Left lung (tissue), 10 donors: ENCODE results near the gene NCBP2. TPM values are rescaled to one million over a fixed set of nuclear protein-coding genes. Genes with fewer than 3 reads are reported as not detected.

Source experiments
- ATAC-seq: fragments of 200-7000 bp; cut with Tn5 transposase; one replicate; pipeline ENCODE4 v1.9.1; 2020; ENCODE audit warnings: moderate library complexity
- DNase-seq, 4 donors: peaks; one replicate each; pipeline ENCODE4 v3.0.0-alpha.2; 2013 to 2020
- H3K27ac ChIP-seq, 2 donors: fragments of 200-600 bp; sonication (generic) in 1 of 2; one replicate each; pipeline versions ENCODE4 v1.5.0 to v1.8.0; 2020 to 2021
- H3K27me3 ChIP-seq, 2 donors: fragments of 200-600 bp; sonication (generic) in 1 of 2; one replicate each; pipeline versions ENCODE4 v1.5.0 to v1.8.0; 2020 to 2021
- H3K36me3 ChIP-seq, 2 donors: fragments of 200-600 bp; sonication (generic) in 1 of 2; one replicate each; pipeline versions ENCODE4 v1.5.0 to v1.8.0; 2020 to 2021
- H3K4me1 ChIP-seq, 2 donors: fragments of 200-600 bp; one replicate each; pipeline ENCODE4 v1.8.0; 2021
- H3K4me3 ChIP-seq, 2 donors: fragments of 200-600 bp; sonication (generic) in 1 of 2; one replicate each; pipeline versions ENCODE4 v1.5.0 to v1.8.0; 2020 to 2021; ENCODE audit warnings: mild to moderate bottlenecking in 1 of 2
- H3K9me3 ChIP-seq, 2 donors: fragments of 200-600 bp; sonication (generic) in 1 of 2; one replicate each; pipeline versions ENCODE4 v1.5.0 to v1.8.0; 2020 to 2021
- CTCF ChIP-seq, 2 donors: fragments of 200-600 bp; sonication (generic) in 1 of 2; IDR thresholded peaks; one replicate each; pipeline versions ENCODE4 v1.5.0 to v1.8.0; 2021; ENCODE audit warnings: antibody characterized with exemption in 2 of 2
- intact Hi-C, 2 donors: fragments of 100-400 bp; cut with DNase I; formaldehyde crosslinking; loops; one replicate each; pipeline versions ENCODE4 v1.11.2 to v1.14.2; 2022
- polyA plus RNA-seq, 6 donors: library from polyadenylated mRNA; unstranded; fragments of 120-200 nt; gene quantifications; one replicate each; pipeline ENCODE4 v1.2.1, GENCODE V29; 2013; ENCODE audit not compliant: insufficient read length in 6 of 6
- total RNA-seq, 2 donors: library from RNA; stranded (reverse); fragmentation: NEBNext Ultra II Directional; extraction: Animal tissue kit (Norgen Biotek cat#: 25700); gene quantifications; one replicate each; pipeline ENCODE4 v1.2.1, GENCODE V29; 2021
- donor health status: DM: no; HTN: yes; CAD: no.
- donor health status: DM: no; HTN: no; CAD: no.

The NCBP2 gene
- total and polyA plus RNA-seq, 8 donors: 56.0 to 95.9 (median 87.0) TPM

- Histone ChIP-seq H3K36me3 (no peaks in the 10 kb centered on the region), H3K9me3 (no peaks in the 10 kb centered on the region), H3K27me3 (no peaks in the 10 kb centered on the region), H3K4me3 (peak overlapping the region; percentile 88 to 90), H3K4me1 (peaks cover 7 to 20% of the 10 kb centered on the region in 2 donors), H3K27ac (peak overlapping the region; percentile 82 to 86)
- DNase-seq (peak in 3 of 4 donors; percentile 25 to 92 (median 49)), ATAC-seq (peak; percentile 26)
- intact Hi-C loops: loop anchor here in 1 of 2 donors (5.0 kb wide), 1 partner anchor 132 kb away; no protein-coding TSS in a partner anchor
- no peak for TF ChIP-seq CTCF (IDR thresholded peaks at IDR 0.05)
Measured at GRCh38 chr3:196969134-196969659, 26.9 kb upstream of the NCBP2 start.

- H3K27ac ChIP-seq: peak within 1 kb of the TSS; percentile 82 to 86
- DNase-seq (peak in 1 of 4 donors; percentile 90), ATAC-seq (peak; percentile 84)
- intact Hi-C loops: loop anchor here in 1 of 2 donors (5.0 kb wide), 1 partner anchor 131 kb away; no protein-coding TSS in a partner anchor
- no peaks in the 10 kb centered on the region for H3K27me3 ChIP-seq
- TF ChIP-seq CTCF (IDR thresholded peaks at IDR 0.05): no peak
- no peaks in the 10 kb centered on the region for H3K9me3 ChIP-seq
- peak within 1 kb of the TSS; percentile 88 to 90 for H3K4me3 ChIP-seq
- H3K36me3 ChIP-seq: no peaks in the 10 kb centered on the region
- peaks cover 7 to 20% of the 10 kb centered on the region in 2 donors for H3K4me1 ChIP-seq
Measured at GRCh38 chr3:196968233-196969133, 26.2 kb upstream of the NCBP2 start, which contains the start of gene PIGZ. Gene PIGZ (minus strand): TSS chr3:196968833. CDS start chr3:196952031, 16,802 bp downstream.

GRCh38 chr3:196967412-196968232 lies 25.3 kb upstream of the NCBP2 start:
- Histone ChIP-seq H3K9me3 (no peaks in the 10 kb centered on the region), H3K27ac (no peak overlapping the region), H3K4me3 (peak overlapping the region; percentile 76 to 88), H3K36me3 (no peaks in the 10 kb centered on the region), H3K4me1 (peaks cover 7 to 20% of the 10 kb centered on the region in 2 donors), H3K27me3 (no peaks in the 10 kb centered on the region)
- ATAC-seq (no peak), DNase-seq (no peak)
- intact Hi-C loops: loop anchor here in 1 of 2 donors (5.0 kb wide), 1 partner anchor 130 kb away; no protein-coding TSS in a partner anchor
- no peak for TF ChIP-seq CTCF (IDR thresholded peaks at IDR 0.05)

- Histone ChIP-seq H3K9me3 (no peaks in the 10 kb centered on the region), H3K4me3 (no peak overlapping the region), H3K4me1 (peaks cover 7 to 20% of the 10 kb centered on the region in 2 donors), H3K27me3 (no peaks in the 10 kb centered on the region), H3K36me3 (no peaks in the 10 kb centered on the region), H3K27ac (no peak overlapping the region)
- DNase-seq (peak in 1 of 4 donors; percentile 17), ATAC-seq (no peak)
- intact Hi-C loops: loop anchor here in 1 of 2 donors (5.0 kb wide), 1 partner anchor 129 kb away; no protein-coding TSS in a partner anchor
- TF ChIP-seq CTCF (IDR thresholded peaks at IDR 0.05): no peak
Measured at GRCh38 chr3:196966526-196967401, 24.4 kb upstream of the NCBP2 start.
